Peyer's patch (tissue), 4 donors: ENCODE measurements around the gene BAIAP2L2.

Experiments
- POLR2A ChIP-seq, 2 donors: fragments of 450-650 bp; IDR thresholded peaks; one replicate each; pipeline ENCODE4 v1.5.1; 2017; ENCODE audit warnings: antibody characterized with exemption in 2 of 2, mild to moderate bottlenecking in 2 of 2, moderate library complexity in 2 of 2
- TF ChIP-seq, protein P1 (sequence below), 6 experiments: fragments of 450-650 bp in 4 of 6; fragments of 200-600 bp in 2 of 6; sonication (generic) in 1 of 6; IDR thresholded peaks; one replicate each; pipeline ENCODE4 v1.5.1; 2017 to 2019; ENCODE audit warnings: antibody characterized with exemption in 6 of 6, mild to moderate bottlenecking in 3 of 6, moderate library complexity in 1 of 6

DNA sequence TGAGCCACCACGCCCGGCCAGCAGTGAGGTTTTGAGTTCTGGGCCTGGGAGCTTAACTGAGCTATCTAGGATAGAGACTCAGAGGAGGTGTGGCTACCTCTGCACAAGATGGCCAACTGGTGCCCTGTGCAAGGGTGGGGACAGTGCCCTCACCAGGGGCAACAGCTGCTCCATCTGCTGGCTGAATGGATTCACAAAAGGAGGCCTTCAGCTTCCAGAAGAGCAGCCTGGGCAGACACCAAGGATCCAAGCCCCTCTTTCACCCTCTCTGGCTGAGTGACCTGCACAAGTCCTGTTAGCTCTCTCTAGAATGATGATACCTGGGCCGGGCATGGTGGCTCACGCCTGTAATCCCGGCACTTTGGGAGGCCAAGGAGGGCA, 33.5 kb upstream of the BAIAP2L2 start:
- TF ChIP-seq POLR2A (IDR thresholded peaks at IDR 0.05) = no peak
- TF ChIP-seq, protein P1, sequence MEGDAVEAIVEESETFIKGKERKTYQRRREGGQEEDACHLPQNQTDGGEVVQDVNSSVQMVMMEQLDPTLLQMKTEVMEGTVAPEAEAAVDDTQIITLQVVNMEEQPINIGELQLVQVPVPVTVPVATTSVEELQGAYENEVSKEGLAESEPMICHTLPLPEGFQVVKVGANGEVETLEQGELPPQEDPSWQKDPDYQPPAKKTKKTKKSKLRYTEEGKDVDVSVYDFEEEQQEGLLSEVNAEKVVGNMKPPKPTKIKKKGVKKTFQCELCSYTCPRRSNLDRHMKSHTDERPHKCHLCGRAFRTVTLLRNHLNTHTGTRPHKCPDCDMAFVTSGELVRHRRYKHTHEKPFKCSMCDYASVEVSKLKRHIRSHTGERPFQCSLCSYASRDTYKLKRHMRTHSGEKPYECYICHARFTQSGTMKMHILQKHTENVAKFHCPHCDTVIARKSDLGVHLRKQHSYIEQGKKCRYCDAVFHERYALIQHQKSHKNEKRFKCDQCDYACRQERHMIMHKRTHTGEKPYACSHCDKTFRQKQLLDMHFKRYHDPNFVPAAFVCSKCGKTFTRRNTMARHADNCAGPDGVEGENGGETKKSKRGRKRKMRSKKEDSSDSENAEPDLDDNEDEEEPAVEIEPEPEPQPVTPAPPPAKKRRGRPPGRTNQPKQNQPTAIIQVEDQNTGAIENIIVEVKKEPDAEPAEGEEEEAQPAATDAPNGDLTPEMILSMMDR (IDR thresholded peaks at IDR 0.05) = peak in 1 of 6 experiments; percentile 8
